Measurements from ENCODE around the gene RHBDD1. TPM values are rescaled to one million over a fixed set of nuclear protein-coding genes. Genes with fewer than 3 reads are reported as not detected.

Gene RHBDD1
- total RNA-seq, 6 donors from 2014 or later: 2.6 to 40.2 (median 14.5) TPM

DNA sequence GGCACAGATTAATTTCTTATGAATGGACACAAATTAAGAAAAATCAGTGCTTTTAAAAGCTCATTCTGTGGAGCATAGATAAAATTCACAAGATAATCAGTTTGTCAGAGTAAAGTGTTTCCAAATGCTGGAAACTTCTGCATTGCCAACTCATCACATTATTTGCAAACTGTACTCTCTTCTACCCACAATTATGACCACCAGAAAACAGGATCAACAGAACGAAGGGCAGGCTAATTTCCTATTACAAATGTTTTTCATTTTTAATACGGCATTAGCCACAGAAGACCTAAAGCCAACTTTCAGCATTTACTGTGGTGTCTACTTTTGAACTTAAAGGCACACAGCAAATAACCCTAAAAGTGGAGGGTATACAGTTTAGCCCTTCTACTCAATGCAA lies 42.2 kb upstream of the RHBDD1 start:
- H3K4me1 ChIP-seq: peaks cover 27 to 73% (median 47%) of the 10 kb centered on the region in 4 donors
- ATAC-seq (ENCODE audit: low FRiP score in 2 of 2) (no peak), DNase-seq (no peak)
- no peaks in the 10 kb centered on the region for H3K9me3 ChIP-seq
- peak overlapping the region; percentile 68 to 90 (median 88) for H3K27ac ChIP-seq
- peak overlapping the region; percentile 0 to 91 (median 70) for H3K4me3 ChIP-seq
- no peaks in the 10 kb centered on the region for H3K27me3 ChIP-seq
- H3K36me3 ChIP-seq: peaks cover 0 to 4% (median 0%) of the 10 kb centered on the region in 4 donors
- WGBS, 2 donors: 36 to 43% methylated on average over 2 of the region's 2 CpGs
- TF ChIP-seq POLR2A (IDR thresholded peaks at IDR 0.05): no peak
- no peak for TF ChIP-seq POLR2AphosphoS5 (IDR thresholded peaks at IDR 0.05)
- TF ChIP-seq EP300 (IDR thresholded peaks at IDR 0.05): no peak
- TF ChIP-seq, protein P1, sequence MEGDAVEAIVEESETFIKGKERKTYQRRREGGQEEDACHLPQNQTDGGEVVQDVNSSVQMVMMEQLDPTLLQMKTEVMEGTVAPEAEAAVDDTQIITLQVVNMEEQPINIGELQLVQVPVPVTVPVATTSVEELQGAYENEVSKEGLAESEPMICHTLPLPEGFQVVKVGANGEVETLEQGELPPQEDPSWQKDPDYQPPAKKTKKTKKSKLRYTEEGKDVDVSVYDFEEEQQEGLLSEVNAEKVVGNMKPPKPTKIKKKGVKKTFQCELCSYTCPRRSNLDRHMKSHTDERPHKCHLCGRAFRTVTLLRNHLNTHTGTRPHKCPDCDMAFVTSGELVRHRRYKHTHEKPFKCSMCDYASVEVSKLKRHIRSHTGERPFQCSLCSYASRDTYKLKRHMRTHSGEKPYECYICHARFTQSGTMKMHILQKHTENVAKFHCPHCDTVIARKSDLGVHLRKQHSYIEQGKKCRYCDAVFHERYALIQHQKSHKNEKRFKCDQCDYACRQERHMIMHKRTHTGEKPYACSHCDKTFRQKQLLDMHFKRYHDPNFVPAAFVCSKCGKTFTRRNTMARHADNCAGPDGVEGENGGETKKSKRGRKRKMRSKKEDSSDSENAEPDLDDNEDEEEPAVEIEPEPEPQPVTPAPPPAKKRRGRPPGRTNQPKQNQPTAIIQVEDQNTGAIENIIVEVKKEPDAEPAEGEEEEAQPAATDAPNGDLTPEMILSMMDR (IDR thresholded peaks at IDR 0.05): no peak

DNA sequence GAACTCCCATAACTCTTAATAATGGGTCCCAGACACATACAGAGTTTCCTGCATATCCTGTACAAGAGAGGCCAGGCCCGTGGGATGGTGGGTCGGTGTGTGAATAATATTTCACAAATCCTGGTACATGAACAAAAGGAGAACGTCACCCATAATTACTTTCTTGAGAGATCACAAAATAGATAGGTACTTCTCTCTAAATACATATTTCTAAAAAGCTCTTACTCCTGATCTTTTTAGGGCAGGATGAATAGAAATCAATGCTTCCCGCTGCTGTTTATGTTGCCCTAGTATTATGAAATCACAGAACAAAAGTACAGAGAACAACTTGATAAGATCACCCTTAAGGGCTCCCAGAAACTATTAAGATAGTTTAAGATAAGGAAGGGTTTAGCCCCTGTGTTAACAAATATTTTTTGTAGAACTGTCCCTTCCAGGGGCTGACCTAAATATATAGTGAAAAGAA lies 41.6 kb upstream of the RHBDD1 start:
- peak overlapping the region; percentile 68 to 90 (median 88) for H3K27ac ChIP-seq
- H3K4me1 ChIP-seq: peaks cover 25 to 79% (median 50%) of the 10 kb centered on the region in 4 donors
- WGBS, 2 donors: 27 to 28% methylated on average over 4 of the region's 4 CpGs
- no peak for TF ChIP-seq EP300 (IDR thresholded peaks at IDR 0.05)
- TF ChIP-seq, protein P1 (IDR thresholded peaks at IDR 0.05): no peak
- TF ChIP-seq POLR2AphosphoS5 (IDR thresholded peaks at IDR 0.05): no peak
- TF ChIP-seq POLR2A (IDR thresholded peaks at IDR 0.05): no peak
- DNase-seq (no peak), ATAC-seq (ENCODE audit: low FRiP score in 2 of 2) (no peak)
- H3K27me3 ChIP-seq: no peaks in the 10 kb centered on the region
- no peaks in the 10 kb centered on the region for H3K9me3 ChIP-seq
- peak overlapping the region; percentile 0 to 91 (median 70) for H3K4me3 ChIP-seq
- peaks cover 0 to 4% (median 0%) of the 10 kb centered on the region in 4 donors for H3K36me3 ChIP-seq

DNA sequence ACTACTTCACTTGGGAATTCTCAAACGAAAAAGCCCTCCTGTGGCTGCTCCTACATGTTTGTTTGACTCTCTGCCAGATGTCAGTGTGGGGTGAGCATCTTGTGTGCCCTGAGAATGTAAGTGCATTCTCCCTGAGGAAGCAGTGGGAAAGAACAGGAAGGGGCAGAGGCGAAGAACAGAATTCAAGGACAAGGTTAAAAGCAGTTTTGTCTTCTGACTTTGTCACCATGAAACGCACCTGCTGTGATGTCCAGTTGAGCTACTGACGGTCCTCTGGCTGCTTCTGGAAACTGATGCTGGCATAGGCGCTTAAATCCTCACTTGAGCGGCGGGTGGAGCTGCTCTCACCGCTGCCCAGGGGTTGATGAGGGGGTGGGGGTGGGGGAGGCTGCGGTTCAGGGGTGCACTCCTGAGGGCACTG lies 41.1 kb upstream of the RHBDD1 start:
- Histone ChIP-seq H3K4me3 (peak overlapping the region in 3 of 4 donors; percentile 58 to 91 (median 82)), H3K27ac (peak overlapping the region; percentile 68 to 90 (median 88)), H3K27me3 (no peaks in the 10 kb centered on the region), H3K9me3 (no peaks in the 10 kb centered on the region), H3K36me3 (peaks cover 0 to 4% (median 0%) of the 10 kb centered on the region in 4 donors), H3K4me1 (peaks cover 25 to 83% (median 51%) of the 10 kb centered on the region in 4 donors)
- TF ChIP-seq POLR2A (IDR thresholded peaks at IDR 0.05): no peak
- TF ChIP-seq, protein P1 (IDR thresholded peaks at IDR 0.05): no peak
- TF ChIP-seq EP300 (IDR thresholded peaks at IDR 0.05): no peak
- no peak for TF ChIP-seq POLR2AphosphoS5 (IDR thresholded peaks at IDR 0.05)
- WGBS, 2 donors: 48% methylated on average over 7 to 9 of the region's 9 CpGs
- DNase-seq (no peak), ATAC-seq (ENCODE audit: low FRiP score in 2 of 2) (no peak)

DNA sequence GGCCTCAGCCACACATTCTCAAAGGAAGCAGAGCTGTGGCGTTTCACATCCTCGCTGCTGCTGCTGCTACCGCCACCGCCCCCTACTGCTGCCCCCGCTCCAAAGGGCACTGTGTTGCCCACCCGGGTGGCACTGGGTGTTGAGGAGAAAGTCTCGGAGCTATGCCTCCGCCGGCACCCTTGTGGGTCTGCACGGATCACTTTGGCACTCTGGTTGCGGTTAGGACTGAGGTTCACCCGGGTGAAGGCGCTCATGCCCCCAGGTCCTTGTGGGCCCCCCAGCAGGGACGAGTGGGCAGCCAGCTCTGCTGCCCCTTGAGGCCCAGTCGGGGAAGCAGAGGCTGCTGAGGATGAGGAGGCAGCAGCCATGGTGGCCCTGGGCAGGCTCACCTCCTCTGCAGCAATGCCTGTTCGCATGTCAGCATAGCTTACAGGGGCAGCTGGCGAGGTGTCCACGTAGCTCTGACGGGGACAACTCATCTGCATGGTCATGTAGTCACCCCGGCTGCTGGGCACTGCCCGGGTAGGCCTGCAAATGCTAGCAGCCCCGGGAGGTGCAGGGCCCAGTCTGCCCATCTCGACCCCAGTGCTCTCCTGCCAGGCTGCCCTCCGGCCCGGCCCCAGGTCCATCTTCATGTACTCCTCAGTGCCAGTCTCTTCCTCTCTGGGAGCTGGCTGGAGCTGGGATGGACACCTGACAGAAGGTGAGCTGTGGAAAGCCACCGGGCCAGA lies 40.4 kb upstream of the RHBDD1 start:
- Histone ChIP-seq H3K36me3 (peaks cover 0 to 4% (median 0%) of the 10 kb centered on the region in 4 donors), H3K27me3 (no peaks in the 10 kb centered on the region), H3K27ac (peak overlapping the region; percentile 68 to 90 (median 88)), H3K4me1 (peaks cover 26 to 83% (median 55%) of the 10 kb centered on the region in 4 donors), H3K9me3 (no peaks in the 10 kb centered on the region), H3K4me3 (peak overlapping the region in 3 of 4 donors; percentile 58 to 91 (median 82))
- peak; percentile 21 to 81 for DNase-seq
- 59 to 88% methylated on average over 8 to 17 of the region's 26 CpGs for WGBS, 2 donors
- ATAC-seq (ENCODE audit: low FRiP score in 2 of 2): no peak
- TF ChIP-seq POLR2AphosphoS5 (IDR thresholded peaks at IDR 0.05) (no peak), EP300 (IDR thresholded peaks at IDR 0.05) (no peak), POLR2A (IDR thresholded peaks at IDR 0.05) (no peak)
- TF ChIP-seq, protein P1 (IDR thresholded peaks at IDR 0.05): no peak
